ENCODE measurements around the gene PADI3.

DNA sequence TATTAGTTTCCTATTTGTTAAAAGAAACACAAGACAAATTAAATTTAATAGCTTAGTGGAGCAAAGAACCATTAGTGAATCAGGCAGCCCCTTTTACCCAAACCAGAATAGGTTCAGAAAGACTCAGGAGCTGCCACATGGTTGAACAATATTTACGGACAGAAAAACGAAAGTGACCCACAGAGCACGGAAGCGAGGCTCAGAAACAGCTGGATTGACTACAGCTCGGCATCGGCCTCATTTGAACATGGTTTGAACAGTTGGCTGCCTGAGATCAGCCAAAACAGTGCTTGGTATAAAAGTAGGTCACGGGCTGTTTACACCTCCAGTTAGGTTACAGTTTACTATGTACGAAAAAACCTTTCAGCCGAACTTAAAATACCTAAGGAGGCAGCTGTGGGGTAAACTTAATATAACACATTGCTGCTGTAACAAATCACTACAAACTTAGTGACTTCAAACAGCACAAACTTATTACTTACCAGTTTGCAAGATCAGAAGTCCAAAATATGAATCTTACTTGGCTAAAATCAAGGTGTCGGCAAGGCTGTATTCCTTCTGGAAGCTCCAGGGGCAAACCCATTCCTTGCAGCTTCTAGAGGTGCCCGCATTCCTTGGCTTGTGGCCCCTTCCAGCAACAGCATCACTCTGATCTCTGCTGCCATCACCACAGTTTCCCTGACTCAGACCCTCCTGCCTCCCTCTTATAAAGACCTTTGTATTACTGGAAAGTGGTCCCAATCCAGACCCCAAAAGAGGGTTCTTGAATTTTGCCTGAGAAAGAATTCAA, 70.9 kb downstream of the PADI3 start:
- TF ChIP-seq, protein P1, sequence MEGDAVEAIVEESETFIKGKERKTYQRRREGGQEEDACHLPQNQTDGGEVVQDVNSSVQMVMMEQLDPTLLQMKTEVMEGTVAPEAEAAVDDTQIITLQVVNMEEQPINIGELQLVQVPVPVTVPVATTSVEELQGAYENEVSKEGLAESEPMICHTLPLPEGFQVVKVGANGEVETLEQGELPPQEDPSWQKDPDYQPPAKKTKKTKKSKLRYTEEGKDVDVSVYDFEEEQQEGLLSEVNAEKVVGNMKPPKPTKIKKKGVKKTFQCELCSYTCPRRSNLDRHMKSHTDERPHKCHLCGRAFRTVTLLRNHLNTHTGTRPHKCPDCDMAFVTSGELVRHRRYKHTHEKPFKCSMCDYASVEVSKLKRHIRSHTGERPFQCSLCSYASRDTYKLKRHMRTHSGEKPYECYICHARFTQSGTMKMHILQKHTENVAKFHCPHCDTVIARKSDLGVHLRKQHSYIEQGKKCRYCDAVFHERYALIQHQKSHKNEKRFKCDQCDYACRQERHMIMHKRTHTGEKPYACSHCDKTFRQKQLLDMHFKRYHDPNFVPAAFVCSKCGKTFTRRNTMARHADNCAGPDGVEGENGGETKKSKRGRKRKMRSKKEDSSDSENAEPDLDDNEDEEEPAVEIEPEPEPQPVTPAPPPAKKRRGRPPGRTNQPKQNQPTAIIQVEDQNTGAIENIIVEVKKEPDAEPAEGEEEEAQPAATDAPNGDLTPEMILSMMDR (IDR thresholded peaks at IDR 0.05): no peak
- no peak for TF ChIP-seq POLR2A (IDR thresholded peaks at IDR 0.05)

All from adrenal gland (tissue), 5 donors.